GM12873 (cell line): ENCODE results near the gene EFCAB5.
A peak's percentile ranks its signal among the peaks of the same experiment; 100 is the strongest.

Experiments
- CTCF ChIP-seq: IDR thresholded peaks from 2 replicates; pipeline ENCODE4 v1.5.1; 2012; ENCODE audit warnings: low read depth, mild to moderate bottlenecking, moderate library complexity, low read length, control low read depth; ENCODE audit not compliant: insufficient read depth; ENCODE audit errors: missing control alignments

The EFCAB5 gene

GRCh38 chr17:29929533-29930408, 11.7 kb upstream of the EFCAB5 start, which contains the start of gene SSH2:
Gene SSH2 (minus strand): TSS chr17:29930228. CDS start chr17:29930000, 228 bp downstream.
- no peak for TF ChIP-seq CTCF

GRCh38 chr17:29930409-29931010, 10.9 kb upstream of the EFCAB5 start:
- no peak for TF ChIP-seq CTCF

- peak; percentile 86 for TF ChIP-seq CTCF
Measured at GRCh38 chr17:29931231-29931932, 10.1 kb upstream of the EFCAB5 start.

GRCh38 chr17:29933379-29933778, 8.1 kb upstream of the EFCAB5 start:
- TF ChIP-seq CTCF: no peak

GRCh38 chr17:29936724-29937123, 4.7 kb upstream of the EFCAB5 start:
- TF ChIP-seq CTCF: no peak

- no peak for TF ChIP-seq CTCF
Measured at GRCh38 chr17:29945281-29945680, 3.8 kb downstream of the EFCAB5 start.
